ENCODE results near the gene ZNF146. TPM values are rescaled to one million over a fixed set of nuclear protein-coding genes. Genes with fewer than 3 reads are reported as not detected.
A peak's percentile ranks its signal among the peaks of the same experiment; 100 is the strongest.
"Not testable (repeated sequence)": the region's sequence is repeated elsewhere in the genome, so short reads cannot be mapped to it uniquely, and the experiment has no call there.

Gene ZNF146
- total RNA-seq, 1 donor from 2014 or later: 59.6 TPM

GRCh38 chr19:36266375-36266961 lies 51.6 kb downstream of the ZNF146 start:
- Mint-ChIP-seq H3K36me3 (ENCODE audit: unreplicated experiment) (peaks cover 29% of the 10 kb centered on the region), H3K27ac (ENCODE audit: unreplicated experiment) (no peak overlapping the region), H3K27me3 (ENCODE audit: unreplicated experiment) (peaks cover 7% of the 10 kb centered on the region), H3K9me3 (ENCODE audit: unreplicated experiment) (peaks cover 24% of the 10 kb centered on the region), H3K4me1 (ENCODE audit: low read depth, unreplicated experiment) (no peaks in the 10 kb centered on the region), H3K4me3 (ENCODE audit: unreplicated experiment) (no peak overlapping the region)
- TF ChIP-seq, protein P1, sequence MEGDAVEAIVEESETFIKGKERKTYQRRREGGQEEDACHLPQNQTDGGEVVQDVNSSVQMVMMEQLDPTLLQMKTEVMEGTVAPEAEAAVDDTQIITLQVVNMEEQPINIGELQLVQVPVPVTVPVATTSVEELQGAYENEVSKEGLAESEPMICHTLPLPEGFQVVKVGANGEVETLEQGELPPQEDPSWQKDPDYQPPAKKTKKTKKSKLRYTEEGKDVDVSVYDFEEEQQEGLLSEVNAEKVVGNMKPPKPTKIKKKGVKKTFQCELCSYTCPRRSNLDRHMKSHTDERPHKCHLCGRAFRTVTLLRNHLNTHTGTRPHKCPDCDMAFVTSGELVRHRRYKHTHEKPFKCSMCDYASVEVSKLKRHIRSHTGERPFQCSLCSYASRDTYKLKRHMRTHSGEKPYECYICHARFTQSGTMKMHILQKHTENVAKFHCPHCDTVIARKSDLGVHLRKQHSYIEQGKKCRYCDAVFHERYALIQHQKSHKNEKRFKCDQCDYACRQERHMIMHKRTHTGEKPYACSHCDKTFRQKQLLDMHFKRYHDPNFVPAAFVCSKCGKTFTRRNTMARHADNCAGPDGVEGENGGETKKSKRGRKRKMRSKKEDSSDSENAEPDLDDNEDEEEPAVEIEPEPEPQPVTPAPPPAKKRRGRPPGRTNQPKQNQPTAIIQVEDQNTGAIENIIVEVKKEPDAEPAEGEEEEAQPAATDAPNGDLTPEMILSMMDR (IDR thresholded peaks at IDR 0.05; ENCODE audit: partially characterized antibody, unreplicated experiment): no peak
- no peak for DNase-seq

GRCh38 chr19:36267061-36267845 lies 52.3 kb downstream of the ZNF146 start:
- Mint-ChIP-seq H3K36me3 (ENCODE audit: unreplicated experiment) (peaks cover 29% of the 10 kb centered on the region), H3K27ac (ENCODE audit: unreplicated experiment) (peak overlapping the region; percentile 66), H3K4me1 (ENCODE audit: low read depth, unreplicated experiment) (no peaks in the 10 kb centered on the region), H3K9me3 (ENCODE audit: unreplicated experiment) (peaks cover 24% of the 10 kb centered on the region), H3K27me3 (ENCODE audit: unreplicated experiment) (peaks cover 7% of the 10 kb centered on the region), H3K4me3 (ENCODE audit: unreplicated experiment) (no peak overlapping the region)
- DNase-seq: no peak
- TF ChIP-seq, protein P1 (IDR thresholded peaks at IDR 0.05; ENCODE audit: partially characterized antibody, unreplicated experiment): no peak

DNA sequence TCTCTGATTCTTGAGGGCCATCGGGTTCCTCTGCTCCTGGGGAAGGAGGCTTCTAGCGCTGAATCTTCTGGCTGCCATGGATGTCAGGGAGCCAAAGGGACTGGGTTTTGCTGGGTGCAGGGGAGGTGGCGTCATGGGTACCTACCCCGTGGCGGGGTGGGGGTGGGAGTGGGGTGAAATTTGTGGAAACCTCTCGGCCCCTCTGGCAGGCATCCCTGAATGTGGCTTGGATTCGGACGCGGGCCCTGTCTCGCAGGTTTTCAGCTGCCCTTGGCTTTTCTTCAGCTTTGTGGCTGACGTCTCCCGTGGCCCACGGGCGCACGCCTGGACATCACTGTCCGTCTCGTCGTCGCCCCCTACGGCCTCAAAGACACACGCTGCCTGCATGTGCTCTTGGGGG lies 53.2 kb downstream of the ZNF146 start:
- not testable (repeated sequence) for H3K27me3 Mint-ChIP-seq (ENCODE audit: unreplicated experiment); DNase-seq; H3K4me1 Mint-ChIP-seq (ENCODE audit: low read depth, unreplicated experiment); H3K27ac Mint-ChIP-seq (ENCODE audit: unreplicated experiment); H3K4me3 Mint-ChIP-seq (ENCODE audit: unreplicated experiment)
- Mint-ChIP-seq H3K36me3 (ENCODE audit: unreplicated experiment) (peaks cover 29% of the 10 kb centered on the region), H3K9me3 (ENCODE audit: unreplicated experiment) (peaks cover 23% of the 10 kb centered on the region)

DNA sequence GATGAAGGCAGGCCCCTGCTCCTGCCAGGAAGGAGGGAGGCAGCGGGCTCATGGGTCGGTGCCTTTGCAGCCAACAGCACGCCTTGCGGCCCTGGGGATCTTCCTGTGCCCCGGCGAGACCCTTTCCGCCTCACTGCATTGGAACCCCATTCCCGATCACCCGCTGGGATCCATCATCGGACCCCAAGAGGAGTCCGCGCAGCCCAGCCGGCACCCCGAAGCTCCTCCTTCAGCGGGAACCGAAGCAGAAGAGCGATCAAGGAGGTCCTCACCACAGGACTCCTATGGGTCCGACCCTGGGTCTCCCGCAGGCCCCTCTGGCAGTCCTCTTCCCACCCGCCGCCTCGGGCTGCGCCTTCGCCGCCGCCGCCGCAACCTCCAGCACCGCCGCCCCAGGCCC lies 53.7 kb downstream of the ZNF146 start:
- H3K9me3 Mint-ChIP-seq (ENCODE audit: unreplicated experiment): peaks cover 18% of the 10 kb centered on the region

GRCh38 chr19:36269295-36269694 lies 54.4 kb downstream of the ZNF146 start:
- H3K27ac Mint-ChIP-seq (ENCODE audit: unreplicated experiment); H3K4me1 Mint-ChIP-seq (ENCODE audit: low read depth, unreplicated experiment); H3K27me3 Mint-ChIP-seq (ENCODE audit: unreplicated experiment); DNase-seq; H3K4me3 Mint-ChIP-seq (ENCODE audit: unreplicated experiment): not testable (repeated sequence)
- Mint-ChIP-seq H3K36me3 (ENCODE audit: unreplicated experiment) (peaks cover 19% of the 10 kb centered on the region), H3K9me3 (ENCODE audit: unreplicated experiment) (peaks cover 13% of the 10 kb centered on the region)

More for the DNA sequence above, 53.7 kb downstream of the ZNF146 start:
- not testable (repeated sequence) for H3K4me1 Mint-ChIP-seq (ENCODE audit: low read depth, unreplicated experiment); DNase-seq; H3K27ac Mint-ChIP-seq (ENCODE audit: unreplicated experiment); H3K27me3 Mint-ChIP-seq (ENCODE audit: unreplicated experiment); H3K4me3 Mint-ChIP-seq (ENCODE audit: unreplicated experiment)
- peaks cover 24% of the 10 kb centered on the region for H3K36me3 Mint-ChIP-seq (ENCODE audit: unreplicated experiment)

Other genes starting within 250 kb of the ZNF146 start
- 17.7 TPM for gene SDHAF1, start 219.9 kb upstream of the ZNF146 start, total RNA-seq (ENCODE audit: unreplicated experiment)
- gene SYNE4, start 206.3 kb upstream of the ZNF146 start, total RNA-seq (ENCODE audit: unreplicated experiment): 2.0 TPM
- gene ALKBH6, start 200.9 kb upstream of the ZNF146 start, total RNA-seq (ENCODE audit: unreplicated experiment): 29.5 TPM
- gene CLIP3, start 182.2 kb upstream of the ZNF146 start, total RNA-seq (ENCODE audit: unreplicated experiment): 146 TPM
- 10.1 TPM for gene THAP8, start 160.8 kb upstream of the ZNF146 start, total RNA-seq (ENCODE audit: unreplicated experiment)
- 5.5 TPM for gene WDR62, start 160.2 kb upstream of the ZNF146 start, total RNA-seq (ENCODE audit: unreplicated experiment)
- not detected for gene OVOL3, start 104.0 kb upstream of the ZNF146 start, total RNA-seq (ENCODE audit: unreplicated experiment)
- 79.2 TPM for gene POLR2I, start 100.2 kb upstream of the ZNF146 start, total RNA-seq (ENCODE audit: unreplicated experiment)
- gene TBCB, start 99.6 kb upstream of the ZNF146 start, total RNA-seq (ENCODE audit: unreplicated experiment): 337 TPM
- gene CAPNS1, start 75.0 kb upstream of the ZNF146 start, total RNA-seq (ENCODE audit: unreplicated experiment): 478 TPM
- 62.3 TPM for gene COX7A1, start 62.7 kb upstream of the ZNF146 start, total RNA-seq (ENCODE audit: unreplicated experiment)
- gene ZNF565, start 441 bp upstream of the ZNF146 start, total RNA-seq (ENCODE audit: unreplicated experiment): 5.6 TPM
- 14.3 TPM for gene ZFP14, start 164.1 kb downstream of the ZNF146 start, total RNA-seq (ENCODE audit: unreplicated experiment)
- 16.1 TPM for gene ZFP82, start 203.5 kb downstream of the ZNF146 start, total RNA-seq (ENCODE audit: unreplicated experiment)